IMR-90 (cell line): Measurements from ENCODE around the gene SREBF2.

Experiments
- CEBPB ChIP-seq: IDR thresholded peaks from 2 replicates; pipeline ENCODE4 v1.6.1; 2012; ENCODE audit warnings: low read depth, low read length, improper control_type of control experiment
- FOS ChIP-seq: fragments of 150-350 bp; IDR thresholded peaks from 2 replicates; pipeline ENCODE4 v1.6.1; 2016; ENCODE audit warnings: low read depth, low read length
- MAFK ChIP-seq: IDR thresholded peaks from 2 replicates; pipeline ENCODE4 v1.6.1; 2012; ENCODE audit warnings: low read depth, low read length, improper control_type of control experiment
- MAZ ChIP-seq: IDR thresholded peaks from 2 replicates; pipeline ENCODE4 v1.6.1; 2012; ENCODE audit warnings: low read depth, mild to moderate bottlenecking, low read length, improper control_type of control experiment, moderate library complexity, borderline replicate concordance
- MXI1 ChIP-seq: IDR thresholded peaks from 2 replicates; pipeline ENCODE4 v1.6.1; 2012; ENCODE audit warnings: low read depth, mild to moderate bottlenecking, low read length, moderate library complexity, borderline replicate concordance
- POLR2A ChIP-seq: IDR thresholded peaks from 2 replicates; pipeline ENCODE4 v1.6.1; 2012; ENCODE audit warnings: mild to moderate bottlenecking, low read depth, low read length
- RAD21 ChIP-seq: IDR thresholded peaks from 2 replicates; pipeline ENCODE4 v1.6.1; 2012; ENCODE audit warnings: low read length, improper control_type of control experiment
- RCOR1 ChIP-seq: IDR thresholded peaks from 2 replicates; pipeline ENCODE4 v1.6.1; 2012; ENCODE audit warnings: mild to moderate bottlenecking, low read length, improper control_type of control experiment; ENCODE audit not compliant: insufficient replicate concordance
- RFX5 ChIP-seq: IDR thresholded peaks from 2 replicates; pipeline ENCODE4 v1.8.0; 2012; ENCODE audit warnings: low read depth, mild to moderate bottlenecking, low read length, moderate library complexity
- SMC3 ChIP-seq: fragments of 150-350 bp; IDR thresholded peaks from 2 replicates; pipeline ENCODE4 v1.6.1; 2016; ENCODE audit warnings: low read depth, mild to moderate bottlenecking, antibody characterized with exemption, low read length, moderate library complexity
- TF ChIP-seq, protein P1 (sequence below): conservative IDR thresholded peaks from 2 replicates; pipeline ENCODE4 v1.5.1; 2012; ENCODE audit warnings: mild to moderate bottlenecking, low read depth, low read length, improper control_type of control experiment
- TF ChIP-seq, protein P2 (sequence below): fragments of 150-350 bp; IDR thresholded peaks from 2 replicates; pipeline ENCODE4 v1.6.1; 2016; ENCODE audit warnings: low read depth, mild to moderate bottlenecking, low read length, moderate library complexity, borderline replicate concordance
- TF ChIP-seq, protein P3 (sequence below): fragments of 150-350 bp; IDR thresholded peaks from 2 replicates; pipeline ENCODE4 v1.6.1; 2017; ENCODE audit warnings: mild to moderate bottlenecking, antibody characterized with exemption, low read length, low read depth

DNA sequence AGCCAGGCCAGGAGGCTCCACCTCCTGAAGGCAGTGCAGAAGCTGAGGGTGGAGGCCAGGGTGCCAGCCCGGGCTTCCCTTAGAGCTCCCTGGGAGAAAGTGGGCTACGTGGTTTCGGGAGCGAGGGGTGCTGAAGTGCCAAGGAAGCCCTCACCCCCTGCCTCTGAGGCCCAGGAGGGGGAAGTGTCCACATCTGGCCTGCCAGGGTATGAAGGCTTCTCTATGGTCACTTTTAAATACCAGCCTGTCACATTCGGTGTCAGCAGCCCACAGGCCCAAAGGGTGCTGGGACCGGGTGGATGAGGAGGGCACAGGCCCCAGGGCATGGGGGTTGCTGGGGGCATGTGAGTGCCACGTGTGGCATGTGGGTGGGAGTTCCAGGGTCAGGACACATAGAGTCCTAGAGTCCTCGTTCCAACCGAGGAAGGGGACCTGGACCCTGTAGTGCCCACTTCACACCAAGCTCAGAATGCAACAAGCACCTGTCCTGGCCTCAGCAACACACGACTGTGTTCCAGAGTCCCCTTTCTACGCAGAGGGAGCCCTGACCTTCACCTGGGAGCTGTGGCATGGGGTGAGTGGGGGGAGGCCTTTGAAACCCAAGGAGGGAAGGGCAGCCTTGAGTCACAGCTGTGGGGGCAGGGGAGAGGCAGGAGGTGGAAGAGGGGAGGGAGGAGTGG lies 80.3 kb downstream of the SREBF2 start:
- TF ChIP-seq MXI1: no peak
- TF ChIP-seq, protein P1, sequence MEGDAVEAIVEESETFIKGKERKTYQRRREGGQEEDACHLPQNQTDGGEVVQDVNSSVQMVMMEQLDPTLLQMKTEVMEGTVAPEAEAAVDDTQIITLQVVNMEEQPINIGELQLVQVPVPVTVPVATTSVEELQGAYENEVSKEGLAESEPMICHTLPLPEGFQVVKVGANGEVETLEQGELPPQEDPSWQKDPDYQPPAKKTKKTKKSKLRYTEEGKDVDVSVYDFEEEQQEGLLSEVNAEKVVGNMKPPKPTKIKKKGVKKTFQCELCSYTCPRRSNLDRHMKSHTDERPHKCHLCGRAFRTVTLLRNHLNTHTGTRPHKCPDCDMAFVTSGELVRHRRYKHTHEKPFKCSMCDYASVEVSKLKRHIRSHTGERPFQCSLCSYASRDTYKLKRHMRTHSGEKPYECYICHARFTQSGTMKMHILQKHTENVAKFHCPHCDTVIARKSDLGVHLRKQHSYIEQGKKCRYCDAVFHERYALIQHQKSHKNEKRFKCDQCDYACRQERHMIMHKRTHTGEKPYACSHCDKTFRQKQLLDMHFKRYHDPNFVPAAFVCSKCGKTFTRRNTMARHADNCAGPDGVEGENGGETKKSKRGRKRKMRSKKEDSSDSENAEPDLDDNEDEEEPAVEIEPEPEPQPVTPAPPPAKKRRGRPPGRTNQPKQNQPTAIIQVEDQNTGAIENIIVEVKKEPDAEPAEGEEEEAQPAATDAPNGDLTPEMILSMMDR: no peak
- TF ChIP-seq, protein P2, sequence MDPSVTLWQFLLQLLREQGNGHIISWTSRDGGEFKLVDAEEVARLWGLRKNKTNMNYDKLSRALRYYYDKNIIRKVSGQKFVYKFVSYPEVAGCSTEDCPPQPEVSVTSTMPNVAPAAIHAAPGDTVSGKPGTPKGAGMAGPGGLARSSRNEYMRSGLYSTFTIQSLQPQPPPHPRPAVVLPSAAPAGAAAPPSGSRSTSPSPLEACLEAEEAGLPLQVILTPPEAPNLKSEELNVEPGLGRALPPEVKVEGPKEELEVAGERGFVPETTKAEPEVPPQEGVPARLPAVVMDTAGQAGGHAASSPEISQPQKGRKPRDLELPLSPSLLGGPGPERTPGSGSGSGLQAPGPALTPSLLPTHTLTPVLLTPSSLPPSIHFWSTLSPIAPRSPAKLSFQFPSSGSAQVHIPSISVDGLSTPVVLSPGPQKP: no peak
- TF ChIP-seq SMC3: no peak
- TF ChIP-seq POLR2A: no peak
- TF ChIP-seq MAFK: no peak
- TF ChIP-seq MAZ: no peak
- TF ChIP-seq RCOR1: no peak
- no peak for TF ChIP-seq RFX5
- no peak for TF ChIP-seq RAD21
- TF ChIP-seq FOS: no peak
- no peak for TF ChIP-seq CEBPB
- TF ChIP-seq, protein P3, sequence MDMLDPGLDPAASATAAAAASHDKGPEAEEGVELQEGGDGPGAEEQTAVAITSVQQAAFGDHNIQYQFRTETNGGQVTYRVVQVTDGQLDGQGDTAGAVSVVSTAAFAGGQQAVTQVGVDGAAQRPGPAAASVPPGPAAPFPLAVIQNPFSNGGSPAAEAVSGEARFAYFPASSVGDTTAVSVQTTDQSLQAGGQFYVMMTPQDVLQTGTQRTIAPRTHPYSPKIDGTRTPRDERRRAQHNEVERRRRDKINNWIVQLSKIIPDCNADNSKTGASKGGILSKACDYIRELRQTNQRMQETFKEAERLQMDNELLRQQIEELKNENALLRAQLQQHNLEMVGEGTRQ: no peak
